Endometrial microvascular endothelial cells (primary cell): ENCODE results near the gene TMEM150A. TPM values are rescaled to one million over a fixed set of nuclear protein-coding genes. Genes with fewer than 3 reads are reported as not detected.
"Not testable (repeated sequence)": the region's sequence is repeated elsewhere in the genome, so short reads cannot be mapped to it uniquely, and the experiment has no call there.

Experiments used
- in situ Hi-C: cut with HindIII; loops from 2 replicates; pipeline ENCODE4 v1.10.0; 2017; ENCODE audit warnings: low sequenced_read_pairs, low pct_unique_long_range_greater_than_20kb; ENCODE audit errors: inconsistent ontology term
- total RNA-seq: library from RNA; depleted of rRNA; stranded (reverse); fragments of >200 nt; gene quantifications from one replicate; pipeline ENCODE4 v1.2.3, GENCODE V29; 2015; ENCODE audit errors: inconsistent ontology term

The TMEM150A gene
- total RNA-seq, 1 donor from 2014 or later: 23.5 TPM

GRCh38 chr2:85579266-85579935, 23.1 kb downstream of the TMEM150A start:
- in situ Hi-C loops: no loop called here

GRCh38 chr2:85578243-85579180, 24.0 kb downstream of the TMEM150A start:
- in situ Hi-C loops: no loop called here

GRCh38 chr2:85577386-85578242, 24.9 kb downstream of the TMEM150A start, which contains the start of gene VAMP8:
VAMP8 (plus strand) TSS chr2:85577586; CDS start chr2:85577647, 61 bp downstream.
- in situ Hi-C loops: no loop called here

- in situ Hi-C loops: no loop called here
These were observed 25.5 kb downstream of the TMEM150A start for GRCh38 chr2:85577063-85577385.

GRCh38 chr2:85575739-85576138, 26.8 kb downstream of the TMEM150A start:
- in situ Hi-C loops: no loop called here

GRCh38 chr2:85566265-85566664, 36.2 kb downstream of the TMEM150A start:
- in situ Hi-C loops: no loop called here

- in situ Hi-C loops: no loop called here
These were observed 38.3 kb downstream of the TMEM150A start for GRCh38 chr2:85564144-85564563.

GRCh38 chr2:85561280-85562212, 41.0 kb downstream of the TMEM150A start, which contains the start of gene GGCX:
GGCX (minus strand) TSS chr2:85561493; CDS start chr2:85561428, 65 bp downstream.
- in situ Hi-C loops: no loop called here

GRCh38 chr2:85560812-85561279, 41.7 kb downstream of the TMEM150A start:
- in situ Hi-C loops: no loop called here

- in situ Hi-C loops: not testable (repeated sequence)
These were observed 42.1 kb downstream of the TMEM150A start for GRCh38 chr2:85560403-85560726.

- in situ Hi-C loops: no loop called here
These were observed 44.3 kb downstream of the TMEM150A start for GRCh38 chr2:85558160-85558559.

GRCh38 chr2:85557130-85557529, 45.4 kb downstream of the TMEM150A start:
- in situ Hi-C loops: no loop called here

- in situ Hi-C loops: no loop called here
These were observed 47.4 kb downstream of the TMEM150A start for GRCh38 chr2:85554980-85555612.

GRCh38 chr2:85553184-85553583, 49.3 kb downstream of the TMEM150A start:
- in situ Hi-C loops: no loop called here

- in situ Hi-C loops: no loop called here
These were observed 50.5 kb downstream of the TMEM150A start for GRCh38 chr2:85551698-85552678.

GRCh38 chr2:85550486-85550885, 52.0 kb downstream of the TMEM150A start:
- in situ Hi-C loops: no loop called here
